ENCODE results near the gene SF3B6.
A peak's percentile ranks its signal among the peaks of the same experiment; 100 is the strongest.
"Not testable (repeated sequence)": the region's sequence is repeated elsewhere in the genome, so short reads cannot be mapped to it uniquely, and the experiment has no call there.

SF3B6 gene

DNA sequence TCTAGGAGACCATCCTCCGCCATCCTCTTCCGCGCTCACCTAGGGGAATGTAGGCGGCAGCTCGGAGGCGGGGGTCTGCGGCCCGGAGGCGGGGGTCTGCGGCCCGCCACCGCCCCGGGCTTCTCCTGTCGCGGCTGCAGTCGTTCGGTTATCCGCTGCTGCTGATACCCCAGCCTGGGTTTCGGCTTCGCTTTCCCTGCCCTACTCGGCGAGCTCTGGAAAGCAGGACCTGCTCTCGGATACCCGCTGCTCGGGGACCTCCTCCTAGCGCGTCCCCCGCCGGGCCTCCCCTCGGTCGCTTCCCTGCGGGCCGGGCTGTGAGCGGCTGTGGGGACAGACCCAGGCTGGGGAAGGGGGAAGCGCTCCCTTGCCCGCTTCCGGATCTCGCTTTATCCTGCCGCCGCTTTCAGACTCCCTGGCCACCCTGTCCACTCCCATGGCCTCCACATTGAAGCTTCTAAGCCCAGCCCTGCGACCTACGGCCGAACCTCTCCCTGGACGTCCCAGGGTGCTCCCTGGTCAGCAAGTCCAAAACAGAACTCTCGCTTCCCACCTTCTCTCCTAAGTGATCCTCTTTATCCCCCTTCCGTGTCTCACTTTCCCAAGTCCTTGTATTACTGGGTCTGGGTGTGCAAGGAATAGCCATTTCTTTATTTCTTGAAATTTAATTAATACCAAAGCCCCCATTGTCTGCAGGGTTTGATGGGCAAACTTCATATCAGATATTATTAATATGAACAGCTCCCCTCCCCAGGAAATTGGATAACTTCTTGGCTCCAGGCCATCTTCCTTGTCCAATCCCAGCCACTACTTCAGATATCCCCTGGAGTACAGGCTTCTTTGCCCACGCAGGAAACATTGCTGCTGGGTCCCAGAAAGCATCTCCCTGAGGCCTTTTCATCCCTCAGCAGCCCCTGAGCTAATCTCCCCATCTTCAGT lies 25.8 kb downstream of the SF3B6 start:
- DNase-seq, result no peak

DNA sequence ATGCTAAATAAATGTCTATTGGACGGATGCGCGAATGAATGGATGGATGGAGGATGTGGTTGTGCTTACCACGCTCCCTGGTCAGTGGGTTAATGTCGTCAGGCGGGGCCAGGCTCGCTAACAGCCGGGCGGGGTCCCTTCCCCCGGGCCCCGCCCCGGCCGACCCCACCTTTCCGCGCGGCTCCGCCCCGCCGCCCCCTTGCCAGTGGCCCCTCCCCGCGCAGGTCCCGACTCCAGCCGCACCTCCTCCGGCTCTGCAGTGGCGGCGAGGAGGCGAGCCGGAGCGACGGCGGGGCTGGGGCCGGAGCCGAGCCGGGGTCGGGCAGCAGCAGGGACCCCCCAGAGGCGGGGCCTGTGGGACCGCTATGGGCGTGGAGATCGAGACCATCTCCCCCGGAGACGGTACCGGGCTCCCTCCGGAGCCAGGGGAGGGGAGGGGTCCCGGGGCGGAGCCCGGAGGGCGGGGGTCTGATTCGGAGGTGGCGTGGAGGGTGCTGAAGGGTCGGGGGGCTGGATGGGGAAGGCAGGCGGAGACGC lies 26.6 kb downstream of the SF3B6 start, which contains the start of gene FKBP1B:
Gene FKBP1B (plus strand): TSS at position 257 of the 537 bp plus-strand sequence. CDS start 109 bp downstream, at position 366.
- peak; percentile 33 for DNase-seq

DNA sequence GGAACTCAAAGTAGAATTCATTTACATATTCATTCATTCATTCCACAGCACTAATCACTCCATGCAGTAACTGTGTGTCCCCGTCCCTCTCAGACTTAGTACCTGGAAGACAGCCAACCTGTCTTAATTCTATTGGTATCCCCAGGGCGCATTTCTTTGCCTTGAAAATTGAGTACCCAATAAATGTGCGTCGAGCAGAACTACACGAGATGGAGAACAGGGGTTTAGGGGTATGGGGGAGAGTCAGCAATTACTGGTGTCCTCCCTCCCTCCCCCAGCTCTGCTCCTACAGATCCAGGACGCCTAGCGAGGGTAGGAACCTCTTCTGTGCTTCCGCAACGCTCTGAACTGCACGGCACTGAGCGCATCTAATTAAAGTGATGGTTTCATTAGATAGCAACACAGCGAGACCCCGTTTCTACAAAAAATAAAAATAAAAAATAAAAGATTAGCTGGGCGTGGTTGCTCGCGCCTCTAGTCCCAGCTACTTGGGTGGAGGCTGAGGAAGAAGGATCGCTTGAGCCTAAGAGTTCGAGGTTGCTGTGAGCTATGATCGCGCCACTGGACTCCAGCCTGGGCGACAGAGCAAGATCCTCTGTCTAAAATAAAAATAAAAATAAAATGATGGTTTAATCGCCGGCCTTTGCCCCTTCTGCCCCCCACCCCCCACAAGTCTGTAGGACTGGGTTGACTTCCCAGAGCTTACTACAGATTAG lies 27.2 kb downstream of the SF3B6 start:
- no peak for DNase-seq

DNA sequence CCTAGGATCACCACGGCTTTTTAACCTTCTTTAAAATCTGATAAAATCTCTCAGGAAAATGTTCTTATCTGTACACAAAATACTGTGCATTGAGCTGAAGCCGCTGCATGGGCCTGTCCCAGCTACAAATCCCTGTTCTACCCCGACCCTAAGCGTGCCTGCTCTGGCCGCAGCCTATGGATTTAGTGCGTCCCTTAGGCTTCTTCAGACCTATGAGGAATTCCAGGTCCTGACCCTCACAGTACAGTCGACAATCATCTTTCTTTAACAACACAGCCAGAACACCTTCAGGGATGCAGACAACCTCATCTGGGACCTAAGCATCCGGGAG lies 28.5 kb downstream of the SF3B6 start:
- no peak for DNase-seq

DNA sequence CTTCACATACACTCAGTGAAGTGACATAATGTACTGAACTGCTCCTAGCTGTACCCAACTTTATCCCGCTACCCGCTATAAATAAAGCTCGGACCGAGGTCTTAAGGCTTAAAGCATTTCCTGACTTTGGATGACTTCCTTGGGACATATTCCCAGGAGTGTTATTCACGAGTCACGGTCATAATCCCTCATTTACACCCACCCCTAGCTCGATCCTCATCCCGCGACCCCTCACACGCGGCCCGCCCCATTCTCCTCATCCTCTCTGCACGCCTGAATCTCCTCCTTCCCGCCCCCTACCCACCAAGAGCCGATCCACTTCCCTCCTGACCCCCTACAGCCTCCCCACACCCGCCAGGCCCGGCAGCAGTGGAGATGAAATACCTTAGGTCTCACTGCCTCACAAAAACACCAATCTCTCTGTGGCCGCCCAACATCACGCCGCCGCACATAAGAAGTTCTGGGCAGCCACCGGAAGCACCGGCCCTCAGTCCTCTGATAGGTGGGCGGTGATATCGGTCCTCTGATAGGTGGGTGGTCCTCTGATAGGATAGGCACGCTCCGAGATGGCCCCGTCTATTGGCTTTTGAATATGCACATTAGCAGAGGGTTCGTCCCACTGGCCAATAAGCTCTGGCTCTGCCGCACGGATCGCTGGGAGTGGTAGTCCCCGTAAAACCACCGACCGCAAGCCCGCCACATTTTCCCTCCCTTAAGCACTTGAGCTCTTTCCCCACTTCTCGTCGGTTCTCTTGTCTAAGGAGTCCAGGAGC lies 29.0 kb downstream of the SF3B6 start, which contains the start of gene WDCP:
Gene WDCP (minus strand): TSS at position 462 of the 773 bp plus-strand sequence. CDS start 7,897 bp downstream, outside the sequence.
- DNase-seq, result peak; percentile 89

DNA sequence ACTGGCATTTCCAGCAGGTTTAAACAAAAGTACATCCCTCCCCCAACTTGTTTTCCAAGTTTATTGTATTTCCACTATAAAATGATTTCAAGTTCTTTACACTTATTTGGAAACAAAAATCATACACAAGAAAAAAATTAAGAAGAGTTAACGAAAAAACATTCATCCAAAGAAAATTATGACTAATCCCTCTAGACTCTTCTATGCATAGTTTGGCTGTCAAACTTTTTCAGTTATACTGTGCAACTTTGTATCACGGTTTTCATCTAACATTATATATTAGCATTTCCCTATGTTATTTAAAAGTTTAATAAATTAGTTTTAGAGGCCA lies 29.6 kb downstream of the SF3B6 start:
- no peak for DNase-seq

DNA sequence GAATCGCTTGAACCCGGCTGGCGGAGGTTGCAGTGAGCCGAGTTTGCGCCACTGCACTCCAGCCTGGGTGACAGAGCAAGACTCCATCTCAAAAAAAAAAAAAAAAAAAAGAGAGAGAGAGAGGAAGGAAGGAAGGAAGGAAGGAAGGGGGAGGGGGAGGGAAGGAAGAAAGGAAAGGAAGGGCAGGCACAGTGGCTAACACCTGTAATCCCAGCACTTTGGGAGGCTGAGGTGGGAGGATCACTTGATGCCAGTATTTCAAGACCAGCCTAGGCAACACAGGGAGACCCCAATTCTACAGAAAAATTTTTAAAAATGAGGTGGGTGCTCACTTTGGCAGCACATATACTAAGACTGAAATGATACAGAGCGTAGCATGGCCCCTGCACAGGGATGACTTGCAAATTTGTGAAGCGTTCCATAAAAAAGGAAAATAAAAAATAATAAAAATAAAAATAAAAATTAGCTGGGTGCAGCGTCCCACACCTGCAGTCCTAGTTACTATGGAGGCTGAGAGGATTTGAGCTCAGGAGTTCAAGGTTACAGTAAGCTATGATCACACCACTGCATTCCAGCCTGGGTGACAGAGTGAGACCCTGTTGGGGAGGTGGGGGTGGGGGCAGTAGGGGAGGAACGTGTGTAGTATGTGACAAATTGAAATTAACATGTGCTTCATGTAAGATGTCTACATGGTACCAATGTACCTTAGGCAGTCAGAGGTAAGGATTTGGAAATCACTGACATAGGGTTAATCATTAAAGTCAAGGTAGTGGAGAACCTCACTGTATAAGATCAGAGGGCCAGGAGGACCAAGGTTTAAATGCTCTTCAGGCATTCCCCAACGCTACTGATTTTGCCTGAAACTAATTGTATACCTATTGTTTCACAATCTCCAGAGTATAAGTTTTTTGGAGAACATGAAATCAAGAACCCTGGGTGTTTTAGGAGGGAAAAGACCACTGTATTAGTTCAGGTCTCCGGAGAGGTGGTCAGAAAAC lies 30.3 kb downstream of the SF3B6 start:
- DNase-seq, result no peak

DNA sequence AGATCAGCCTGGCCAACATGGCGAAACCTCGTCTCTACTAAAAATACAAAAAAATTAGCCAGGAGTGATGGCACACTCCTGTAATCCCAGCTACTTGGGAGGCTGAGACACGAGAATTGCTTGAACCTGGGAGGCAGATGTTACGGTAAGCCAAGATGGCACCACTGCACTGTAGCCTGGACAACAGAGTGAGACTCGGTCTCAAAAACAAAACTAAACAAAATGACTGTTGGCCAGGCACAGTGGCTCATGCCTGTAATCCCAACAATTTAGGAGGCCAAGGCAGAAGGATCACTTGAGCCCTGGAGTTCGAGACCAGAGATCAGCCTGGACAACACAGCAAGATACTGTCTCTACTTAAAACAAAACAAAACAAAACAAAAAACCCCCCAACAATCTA lies 33.0 kb downstream of the SF3B6 start:
- not testable (repeated sequence) for DNase-seq

DNA sequence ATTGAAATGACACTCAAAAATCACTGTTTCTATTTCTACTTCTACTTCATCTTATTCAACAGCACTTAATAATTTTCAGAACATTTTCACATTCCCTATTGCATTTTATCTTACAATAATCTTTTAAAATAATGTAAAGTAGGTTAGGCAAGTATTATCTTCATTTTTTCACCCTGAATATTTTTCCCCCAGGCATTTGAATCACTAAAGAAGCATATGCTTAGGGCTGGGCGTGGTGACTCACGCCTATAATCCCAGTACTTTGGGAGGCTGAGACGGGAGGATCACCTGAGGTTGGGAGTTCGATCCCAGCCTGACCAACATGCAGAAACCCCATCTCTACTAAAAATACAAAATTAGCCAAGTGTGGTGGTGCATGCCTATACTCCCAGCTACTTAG lies 35.6 kb downstream of the SF3B6 start:
- no peak for DNase-seq

DNA sequence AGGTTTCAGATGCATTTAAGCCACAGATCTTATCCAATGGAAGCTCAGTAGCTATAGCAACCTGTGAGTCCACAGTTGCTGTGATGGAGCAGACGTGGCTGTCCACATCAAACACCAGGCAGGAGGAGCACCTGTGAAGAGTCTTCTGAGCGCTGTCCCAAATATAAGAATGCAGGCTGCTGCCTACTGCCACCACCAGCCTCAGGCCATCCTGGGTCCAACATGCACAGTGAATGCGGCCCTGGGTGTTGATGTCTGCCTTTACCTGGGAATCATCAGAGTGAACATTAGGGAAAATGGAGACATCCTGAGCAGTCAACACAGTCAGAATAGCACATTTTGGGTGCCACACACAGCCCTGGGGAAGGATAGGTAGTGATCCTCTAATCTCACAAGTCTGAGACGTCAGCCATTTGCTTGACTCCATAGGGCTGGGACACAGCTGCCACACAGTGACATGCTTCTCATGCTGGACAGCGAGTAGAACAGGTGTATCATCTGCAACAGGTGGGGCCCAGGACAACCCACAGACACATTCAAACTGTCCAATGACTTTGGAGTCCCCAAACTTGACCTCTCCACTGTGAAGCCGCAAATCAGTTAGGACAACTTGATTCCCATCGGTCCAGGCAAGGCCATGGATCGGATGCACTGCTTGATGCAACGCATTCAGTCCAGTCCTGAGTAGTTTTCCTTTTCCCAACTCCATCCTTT lies 37.2 kb downstream of the SF3B6 start:
- DNase-seq, result no peak

DNA sequence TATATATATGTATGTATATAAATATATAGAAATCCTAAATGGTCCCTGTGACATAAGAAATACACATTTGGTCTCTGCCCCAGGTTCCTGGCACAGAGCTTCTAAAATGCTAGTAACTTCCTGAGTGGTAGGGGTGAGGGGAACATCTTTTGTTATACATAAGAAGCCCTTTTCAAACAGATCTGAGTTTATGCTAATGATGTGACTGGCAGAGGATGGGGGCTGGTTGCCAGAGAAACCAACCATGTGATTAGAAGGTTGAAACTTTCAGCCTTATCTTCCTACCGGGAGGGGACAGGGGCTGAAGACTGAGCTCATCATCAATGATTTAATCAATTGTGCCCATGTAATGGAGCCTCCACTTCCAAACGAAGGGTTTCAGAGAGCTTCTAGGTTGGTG lies 49.9 kb downstream of the SF3B6 start:
- no peak for DNase-seq

DNA sequence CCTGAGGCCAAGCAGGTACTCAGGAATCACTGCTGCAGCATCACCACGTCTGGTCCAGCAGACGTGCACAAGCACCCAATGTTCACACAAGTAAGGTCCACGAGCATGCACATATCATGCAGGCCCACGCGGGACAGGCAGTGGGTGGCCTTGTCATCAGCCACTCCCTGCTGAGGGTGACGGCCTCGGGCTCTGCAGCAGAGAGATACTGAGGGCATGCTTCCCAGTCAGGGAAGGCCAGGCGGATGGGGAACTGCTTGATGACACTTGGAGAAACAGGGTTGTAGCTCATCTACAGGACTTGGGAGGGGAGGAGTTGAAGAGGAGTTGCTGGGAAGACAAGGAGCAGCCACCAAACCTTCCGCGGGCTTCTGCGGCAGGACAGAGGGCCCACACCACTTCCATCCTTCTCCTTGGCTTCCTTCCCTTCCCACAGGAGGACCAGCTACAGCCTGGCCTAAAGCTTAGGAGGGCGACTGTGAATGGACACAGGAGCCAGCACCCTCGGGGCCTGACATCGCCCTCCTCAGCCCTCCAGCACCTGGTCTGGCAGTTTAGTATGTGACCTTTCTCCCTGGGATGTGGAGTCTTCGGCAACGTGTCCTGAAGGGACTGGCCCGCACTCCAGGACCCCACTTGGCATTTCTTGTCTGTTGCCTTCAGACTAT lies 51.0 kb downstream of the SF3B6 start:
- no peak for DNase-seq

DNA sequence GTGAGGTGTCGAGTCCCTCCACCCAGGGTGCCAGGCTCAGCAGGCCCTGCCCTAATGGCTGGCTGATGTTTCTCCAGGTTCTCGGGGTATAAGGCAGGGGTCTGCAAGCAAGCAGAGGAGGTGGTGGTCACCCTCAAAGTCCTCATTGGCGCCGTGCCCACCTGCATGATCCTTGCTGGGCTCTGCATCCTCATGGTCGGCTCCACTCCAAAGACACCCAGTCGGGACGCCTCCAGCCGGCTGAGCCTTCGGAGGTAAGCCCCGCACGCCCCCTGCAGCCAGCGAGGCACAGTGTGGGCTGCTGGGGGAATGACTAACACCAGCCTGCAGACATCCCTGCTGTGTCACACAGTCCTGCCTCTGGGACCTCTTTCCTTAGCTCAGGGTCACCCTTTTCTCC lies 52.1 kb downstream of the SF3B6 start:
- DNase-seq, result no peak

DNA sequence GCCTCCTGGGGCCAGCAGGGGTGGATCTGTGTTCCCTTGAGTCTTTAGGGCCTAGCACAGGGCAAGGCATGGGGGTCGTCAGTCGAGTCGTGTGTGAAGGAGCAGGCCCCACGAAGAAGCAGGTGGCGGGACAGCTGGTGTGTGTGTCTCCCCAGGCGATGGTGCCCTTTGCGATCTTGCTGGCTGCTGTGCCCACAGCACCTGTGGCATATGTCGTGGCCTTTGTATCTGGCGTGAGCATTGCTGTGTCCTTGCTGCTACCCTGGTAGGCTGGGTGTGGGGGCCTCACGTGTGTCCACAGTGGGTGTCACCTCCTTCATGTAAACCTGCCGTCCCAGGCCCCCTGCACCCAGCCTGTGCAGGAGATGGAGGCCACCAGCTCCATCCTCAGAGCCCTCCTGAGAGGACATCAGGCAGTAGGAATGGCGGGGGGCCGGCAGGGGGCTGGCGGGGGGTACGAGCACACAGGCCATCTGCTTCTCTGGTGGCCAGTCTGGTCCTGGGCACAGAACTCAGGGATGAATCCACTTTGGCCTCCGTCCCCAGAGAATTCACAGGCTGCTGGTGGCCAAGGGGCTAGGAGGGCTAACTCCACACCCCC lies 53.1 kb downstream of the SF3B6 start:
- no peak for DNase-seq

DNA sequence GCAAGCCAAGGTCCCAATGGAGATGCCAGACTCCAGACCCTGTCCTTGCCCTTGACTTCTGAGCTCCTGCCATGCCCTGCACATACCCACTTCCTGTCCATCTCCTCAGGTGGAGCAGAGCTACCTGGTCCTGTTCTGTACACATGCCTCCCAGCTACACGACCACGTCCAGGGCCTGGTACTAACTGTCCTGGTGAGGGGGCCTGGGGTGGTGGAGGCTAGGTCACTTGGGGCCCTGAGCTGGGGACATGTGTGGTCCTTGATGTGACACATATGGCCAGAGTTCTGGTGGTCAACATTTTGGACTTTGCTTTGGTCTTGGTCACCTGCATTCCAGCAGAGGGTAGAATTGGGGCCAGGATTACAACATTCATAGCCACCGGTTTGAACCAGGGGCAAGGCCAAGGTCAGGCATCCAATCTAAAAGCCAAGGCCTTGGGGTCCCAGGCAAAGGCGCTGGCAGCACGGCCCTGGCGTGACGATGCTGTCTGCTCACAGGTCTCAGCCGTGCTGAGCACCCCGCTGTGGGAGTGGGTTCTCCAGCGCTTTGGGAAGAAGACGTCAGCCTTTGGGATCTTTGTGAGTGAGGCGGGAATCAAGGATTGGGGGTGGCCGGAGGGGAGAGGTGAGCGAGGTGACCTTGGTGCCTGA lies 53.7 kb downstream of the SF3B6 start:
- DNase-seq, result no peak

DNA sequence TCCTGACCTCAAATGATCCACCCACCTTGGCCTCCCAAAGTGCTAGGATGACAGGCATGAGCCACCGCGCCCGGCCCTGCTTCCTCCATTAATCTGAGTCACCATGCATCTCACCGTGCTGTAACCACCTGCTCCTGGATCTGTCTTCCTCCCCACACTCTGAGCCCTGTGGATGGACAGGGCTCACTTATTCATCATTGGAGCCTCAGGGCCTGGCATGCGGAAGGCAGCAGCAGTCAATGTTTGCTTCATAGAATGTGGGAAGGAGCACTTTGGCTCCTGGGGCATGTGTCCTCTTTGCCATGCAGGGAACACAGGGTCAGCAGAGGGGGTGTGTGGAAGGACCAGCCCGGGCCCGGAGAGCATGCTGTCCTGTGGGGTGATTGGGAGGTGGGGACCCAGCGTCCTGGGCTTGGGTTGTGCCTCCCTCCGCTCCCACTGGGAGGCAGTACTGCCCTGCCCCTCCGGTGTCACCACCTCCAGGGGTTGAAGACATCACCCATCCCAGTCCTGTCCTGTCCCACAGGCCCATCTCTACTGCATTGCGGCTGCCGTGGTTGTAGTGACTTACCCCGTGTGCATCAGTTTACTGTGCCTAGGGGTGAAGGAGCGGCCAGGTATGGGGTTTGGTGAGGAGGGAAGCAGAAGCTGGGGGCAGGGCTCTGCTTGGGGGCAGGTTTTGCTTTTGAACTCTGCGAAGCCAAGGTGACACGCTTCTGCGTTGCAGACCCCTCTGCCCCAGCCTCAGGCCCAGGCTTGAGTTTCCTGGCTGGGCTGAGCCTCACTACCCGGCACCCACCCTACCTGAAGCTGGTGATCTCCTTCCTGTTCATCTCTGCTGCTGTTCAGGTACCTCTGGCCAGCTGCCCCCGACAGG lies 54.8 kb downstream of the SF3B6 start:
- DNase-seq, result no peak

DNA sequence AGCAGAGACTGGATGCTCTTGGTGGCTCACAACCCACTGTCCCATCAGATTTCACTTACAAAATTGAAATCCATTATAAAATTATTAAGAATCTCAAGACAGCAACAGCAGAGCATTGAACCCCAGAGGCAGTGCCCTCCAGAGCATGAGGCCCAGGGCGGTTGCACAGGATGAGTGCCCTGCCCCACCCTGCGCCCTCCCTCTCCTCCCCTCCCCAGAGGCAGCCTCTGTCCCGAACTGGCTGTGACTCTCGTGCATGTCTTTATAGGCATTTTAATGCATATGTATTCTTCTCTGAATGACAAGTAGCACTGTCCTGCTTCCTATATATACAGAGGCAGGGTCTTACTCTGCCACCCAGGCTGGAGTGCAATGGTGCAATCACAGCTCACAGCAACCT lies 55.9 kb downstream of the SF3B6 start:
- no peak for DNase-seq

DNA sequence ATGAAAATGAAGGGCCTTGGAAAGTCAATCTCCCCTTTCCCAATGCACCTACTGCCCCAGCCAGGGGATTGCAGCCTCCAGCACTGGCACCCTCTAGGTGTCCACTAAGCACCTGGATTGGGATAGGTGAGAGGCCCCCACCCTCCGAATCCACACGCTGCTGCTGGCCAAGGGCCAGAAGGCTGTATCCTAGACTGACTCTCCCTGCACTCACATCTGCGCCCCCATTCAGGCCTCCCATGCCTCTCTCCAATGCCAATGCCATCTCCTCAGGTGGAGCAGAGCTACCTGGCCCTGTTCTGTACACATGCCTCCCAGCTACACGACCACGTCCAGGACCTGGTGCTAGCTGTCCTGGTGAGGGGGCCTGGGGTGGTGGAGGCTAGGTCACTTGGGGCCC lies 56.4 kb downstream of the SF3B6 start:
- DNase-seq, result no peak
